Neuronal stem cell (in vitro differentiated cells): ENCODE measurements around the gene SCYGR4.
"Not testable (repeated sequence)": the region's sequence is repeated elsewhere in the genome, so short reads cannot be mapped to it uniquely, and the experiment has no call there.

Source experiments
- DNase-seq: peaks from one replicate; pipeline ENCODE4 v3.0.0-alpha.2; 2013; ENCODE audit warnings: low spot score
- H2AFZ ChIP-seq: one replicate; pipeline ENCODE4 v1.6.1; 2013; ENCODE audit warnings: mild to moderate bottlenecking, low read length, inconsistent platforms
- H2AK5ac ChIP-seq: 2 replicates; pipeline ENCODE4 v1.6.1; 2013; ENCODE audit warnings: low read depth, mild to moderate bottlenecking, inconsistent platforms, low read length, moderate library complexity, mixed read lengths
- H2BK120ac ChIP-seq: 2 replicates; pipeline ENCODE4 v1.6.1; 2013; ENCODE audit warnings: low read depth, mild to moderate bottlenecking, inconsistent platforms, low read length, moderate library complexity, mixed read lengths
- H2BK12ac ChIP-seq: one replicate; pipeline ENCODE4 v1.6.1; 2013; ENCODE audit warnings: low read length, inconsistent platforms
- H2BK15ac ChIP-seq: 2 replicates; pipeline ENCODE4 v1.6.1; 2013; ENCODE audit warnings: mild to moderate bottlenecking, low read length, inconsistent platforms, mixed read lengths
- H2BK5ac ChIP-seq: one replicate; pipeline ENCODE4 v1.6.1; 2013; ENCODE audit warnings: inconsistent platforms, mild to moderate bottlenecking, low read length, moderate library complexity
- H3K14ac ChIP-seq: one replicate; pipeline ENCODE4 v1.6.1; 2013; ENCODE audit warnings: low read length, inconsistent platforms
- H3K18ac ChIP-seq: 2 replicates; pipeline ENCODE4 v1.6.1; 2013; ENCODE audit warnings: low read length, inconsistent platforms
- H3K23ac ChIP-seq: 2 replicates; pipeline ENCODE4 v1.6.1; 2013; ENCODE audit warnings: low read depth, mild to moderate bottlenecking, mixed read lengths, low read length, inconsistent platforms; ENCODE audit not compliant: poor library complexity
- H3K27ac ChIP-seq: replicated peaks from 3 replicates; pipeline ENCODE4 v1.5.1; 2013; ENCODE audit warnings: low read length, inconsistent platforms
- H3K27me3 ChIP-seq, 3 experiments: 2 replicates each; pipeline ENCODE4 v1.6.1; 2013; ENCODE audit warnings: low read length in 3 of 3, mild to moderate bottlenecking in 2 of 3, inconsistent platforms in 1 of 3, low read depth in 1 of 3, mixed read lengths in 1 of 3, moderate library complexity in 1 of 3; ENCODE audit not compliant: control insufficient read depth in 3 of 3, insufficient read depth in 3 of 3
- H3K36me3 ChIP-seq, 2 donors: replicated peaks in 1 of 2; 2 replicates each; pipeline ENCODE4 v1.6.1; 2013; ENCODE audit warnings: low read length in 2 of 2; ENCODE audit not compliant: control insufficient read depth in 2 of 2, insufficient read depth in 2 of 2
- H3K4ac ChIP-seq: 2 replicates; pipeline ENCODE4 v1.6.1; 2013; ENCODE audit warnings: inconsistent platforms, mild to moderate bottlenecking, low read length, moderate library complexity
- H3K4me1 ChIP-seq, 2 donors: 1 replicate in 1 of 2; 2 replicates in 1 of 2; pipeline ENCODE4 v1.6.1; 2013; ENCODE audit warnings: low read length in 2 of 2, low read depth in 1 of 2; ENCODE audit not compliant: control insufficient read depth in 2 of 2, insufficient read depth in 1 of 2
- H3K4me2 ChIP-seq: one replicate; pipeline ENCODE4 v1.6.1; 2013; ENCODE audit warnings: mild to moderate bottlenecking, low read length, inconsistent platforms; ENCODE audit not compliant: insufficient read depth, poor library complexity, severe bottlenecking
- H3K4me3 ChIP-seq, 2 donors: 2 replicates each; pipeline ENCODE4 v1.5.1; 2013; ENCODE audit warnings: low read length in 2 of 2, mild to moderate bottlenecking in 2 of 2, inconsistent platforms in 1 of 2, moderate library complexity in 1 of 2
- H3K79me1 ChIP-seq: one replicate; pipeline ENCODE4 v1.6.1; 2013; ENCODE audit warnings: low read depth, mild to moderate bottlenecking, inconsistent platforms, low read length, moderate library complexity
- H3K9ac ChIP-seq: one replicate; pipeline ENCODE4 v1.6.1; 2013; ENCODE audit warnings: mild to moderate bottlenecking, low read depth, low read length, inconsistent platforms; ENCODE audit not compliant: poor library complexity
- H3K9me3 ChIP-seq, 2 donors: replicated peaks in 1 of 2; 2 replicates each; pipeline versions ENCODE3 to v1.6.1; 2013; ENCODE audit warnings: low read length in 2 of 2, mild to moderate bottlenecking in 2 of 2, inconsistent platforms in 1 of 2, low read depth in 1 of 2, mixed read lengths in 1 of 2, moderate library complexity in 1 of 2; ENCODE audit not compliant: control insufficient read depth in 2 of 2, insufficient read depth in 1 of 2
- H4K8ac ChIP-seq: one replicate; pipeline ENCODE4 v1.6.1; 2013; ENCODE audit warnings: low read depth, mild to moderate bottlenecking, inconsistent platforms, low read length, moderate library complexity
- H4K91ac ChIP-seq: one replicate; pipeline ENCODE4 v1.6.1; 2013; ENCODE audit warnings: low read length, low read depth, mild to moderate bottlenecking, inconsistent platforms; ENCODE audit not compliant: poor library complexity
- WGBS, 2 donors: extraction: QIAGEN DNeasy Blood & Tissue Kit; methylation state at CpG; one replicate each; pipeline ENCODE4 v1.1.7; 2013; ENCODE audit warnings: missing lambda C conversion rate in 2 of 2, mixed read lengths in 1 of 2; ENCODE audit not compliant: insufficient read length in 2 of 2, insufficient replicate concordance in 1 of 2; ENCODE audit errors: extremely low coverage in 2 of 2; 5-methylcytosine and 5-hydroxymethylcytosine counted together

Gene SCYGR4

GRCh38 chr2:227597998-227598397 is 19.3 kb upstream of the SCYGR4 start:
- Histone ChIP-seq H2BK120ac (no peak overlapping the region), H3K18ac (no peak overlapping the region), H3K23ac (no peak overlapping the region), H3K27me3 (no peaks in the 10 kb centered on the region), H3K27ac (no peak overlapping the region), H3K4me2 (no peak overlapping the region), H3K36me3 (no peaks in the 10 kb centered on the region), H3K4ac (no peak overlapping the region), H2AFZ (no peak overlapping the region), H2AK5ac (no peak overlapping the region), H3K4me1 (peaks cover 0 to 5% of the 10 kb centered on the region in 2 donors), H4K8ac (no peak overlapping the region), H3K79me1 (peaks cover 2% of the 10 kb centered on the region), H3K14ac (no peak overlapping the region), H3K9ac (no peak overlapping the region), H2BK15ac (no peak overlapping the region), H3K4me3 (no peak overlapping the region), H4K91ac (no peak overlapping the region), H3K9me3 (no peaks in the 10 kb centered on the region), H2BK12ac (no peak overlapping the region), H2BK5ac (no peak overlapping the region)
- no CpG with 5 or more reads among the region's 4 CpGs for WGBS, 2 donors
- DNase-seq, result no peak

GRCh38 chr2:227598835-227599503 is 18.3 kb upstream of the SCYGR4 start, which contains the start of gene SCYGR2:
SCYGR2 (plus strand) TSS chr2:227598893; CDS start chr2:227598893, 0 bp downstream.
- Histone ChIP-seq H3K9ac (peak within 1 kb of the TSS; percentile 60), H3K23ac (peak within 1 kb of the TSS; percentile 43), H2BK12ac (peak within 1 kb of the TSS; percentile 10), H3K18ac (peak within 1 kb of the TSS; percentile 90)
- H2AK5ac ChIP-seq, H3K79me1 ChIP-seq, DNase-seq, H3K27ac ChIP-seq, H3K4ac ChIP-seq, H2AFZ ChIP-seq, H2BK5ac ChIP-seq, H4K8ac ChIP-seq, H2BK15ac ChIP-seq, H3K14ac ChIP-seq, H3K9me3 ChIP-seq, H3K4me1 ChIP-seq, H3K4me3 ChIP-seq, H3K4me2 ChIP-seq, H2BK120ac ChIP-seq, H4K91ac ChIP-seq, H3K27me3 ChIP-seq, H3K36me3 ChIP-seq: not testable (repeated sequence)
- WGBS, 2 donors, result no CpG with 5 or more reads among the region's 16 CpGs

- Histone ChIP-seq H3K4me2 (no peak overlapping the region), H3K14ac (no peak overlapping the region), H3K4me3 (no peak overlapping the region), H2AFZ (no peak overlapping the region), H2BK12ac (no peak overlapping the region), H3K36me3 (no peaks in the 10 kb centered on the region), H3K4me1 (peaks cover 0 to 5% of the 10 kb centered on the region in 2 donors), H3K23ac (no peak overlapping the region), H3K27ac (no peak overlapping the region), H3K79me1 (peaks cover 2% of the 10 kb centered on the region), H2BK5ac (no peak overlapping the region), H2BK120ac (no peak overlapping the region), H3K9ac (no peak overlapping the region), H2AK5ac (no peak overlapping the region), H3K18ac (no peak overlapping the region), H4K91ac (no peak overlapping the region), H4K8ac (no peak overlapping the region), H3K4ac (no peak overlapping the region), H2BK15ac (no peak overlapping the region), H3K9me3 (no peaks in the 10 kb centered on the region), H3K27me3 (no peaks in the 10 kb centered on the region)
- DNase-seq, result no peak
- no CpG with 5 or more reads among the region's 3 CpGs for WGBS, 2 donors
Measured at GRCh38 chr2:227602358-227602757, 14.9 kb upstream of the SCYGR4 start.

- H3K4me1 ChIP-seq, result no peaks in the 10 kb centered on the region
- no peak overlapping the region for H2BK120ac ChIP-seq
- H3K27ac ChIP-seq, result no peak overlapping the region
- no peaks in the 10 kb centered on the region for H3K36me3 ChIP-seq
- no peak overlapping the region for H3K4me3 ChIP-seq
- peaks cover 2% of the 10 kb centered on the region for H3K79me1 ChIP-seq
- H3K27me3 ChIP-seq, result no peaks in the 10 kb centered on the region
- no peak overlapping the region for H2AFZ ChIP-seq
- H3K18ac ChIP-seq, result no peak overlapping the region
- no peak overlapping the region for H4K8ac ChIP-seq
- H3K4me2 ChIP-seq, result no peak overlapping the region
- H2BK15ac ChIP-seq, result no peak overlapping the region
- H3K9ac ChIP-seq, result no peak overlapping the region
- no peak overlapping the region for H2AK5ac ChIP-seq
- no peak overlapping the region for H2BK5ac ChIP-seq
- no peak for DNase-seq
- H3K9me3 ChIP-seq, result no peaks in the 10 kb centered on the region
- H4K91ac ChIP-seq, result no peak overlapping the region
- H3K14ac ChIP-seq, result no peak overlapping the region
- no peak overlapping the region for H3K23ac ChIP-seq
- no peak overlapping the region for H2BK12ac ChIP-seq
- no CpG with 5 or more reads among the region's 1 CpG for WGBS, 2 donors
- H3K4ac ChIP-seq, result no peak overlapping the region
Measured at GRCh38 chr2:227606476-227606875, 10.8 kb upstream of the SCYGR4 start.
